Measurements from ENCODE around the gene PAPSS2. TPM values are rescaled to one million over a fixed set of nuclear protein-coding genes. Genes with fewer than 3 reads are reported as not detected.

The PAPSS2 gene
- total RNA-seq, 1 donor = 81.8 TPM

DNA sequence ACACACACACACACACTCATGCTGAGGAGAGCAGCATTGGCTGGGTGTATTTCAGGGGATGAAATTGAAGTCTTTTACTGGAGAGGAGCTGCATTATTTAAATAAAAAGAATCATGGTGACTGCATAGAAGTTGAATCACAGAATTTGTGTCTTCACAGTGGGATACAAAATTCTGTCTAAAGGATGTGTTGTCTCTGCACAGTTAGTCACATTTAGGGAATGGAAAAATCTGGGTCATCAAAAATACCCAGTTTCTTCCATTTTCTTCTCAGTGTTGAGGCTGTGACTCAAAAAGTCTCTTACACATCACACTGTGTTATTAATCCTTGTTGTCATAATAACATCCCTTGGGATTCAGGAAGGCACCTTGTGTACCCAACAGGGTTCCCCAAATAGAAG is 10.9 kb downstream of the PAPSS2 start:
- Histone ChIP-seq H3K4me1 (ENCODE audit: insufficient read depth, low read length) (peaks cover 18% of the 10 kb centered on the region), H3K36me3 (ENCODE audit: insufficient read depth, low read length) (peaks cover 17% of the 10 kb centered on the region), H3K4me2 (ENCODE audit: insufficient read depth, low read length) (no peak overlapping the region), H3K79me2 (ENCODE audit: insufficient read depth, low read length) (peaks cover 89% of the 10 kb centered on the region), H3K27ac (ENCODE audit: low read depth, low read length) (peak overlapping the region; percentile 38), H4K20me1 (ENCODE audit: insufficient read depth, low read length) (peaks cover 23% of the 10 kb centered on the region), H3K4me3 (ENCODE audit: insufficient read depth, low read length) (no peak overlapping the region), H2AFZ (ENCODE audit: low read length) (no peak overlapping the region), H3K27me3 (ENCODE audit: insufficient read depth, low read length) (no peaks in the 10 kb centered on the region), H3K9me3 (ENCODE audit: low read depth, low read length) (no peaks in the 10 kb centered on the region)
- TF ChIP-seq, protein P1, sequence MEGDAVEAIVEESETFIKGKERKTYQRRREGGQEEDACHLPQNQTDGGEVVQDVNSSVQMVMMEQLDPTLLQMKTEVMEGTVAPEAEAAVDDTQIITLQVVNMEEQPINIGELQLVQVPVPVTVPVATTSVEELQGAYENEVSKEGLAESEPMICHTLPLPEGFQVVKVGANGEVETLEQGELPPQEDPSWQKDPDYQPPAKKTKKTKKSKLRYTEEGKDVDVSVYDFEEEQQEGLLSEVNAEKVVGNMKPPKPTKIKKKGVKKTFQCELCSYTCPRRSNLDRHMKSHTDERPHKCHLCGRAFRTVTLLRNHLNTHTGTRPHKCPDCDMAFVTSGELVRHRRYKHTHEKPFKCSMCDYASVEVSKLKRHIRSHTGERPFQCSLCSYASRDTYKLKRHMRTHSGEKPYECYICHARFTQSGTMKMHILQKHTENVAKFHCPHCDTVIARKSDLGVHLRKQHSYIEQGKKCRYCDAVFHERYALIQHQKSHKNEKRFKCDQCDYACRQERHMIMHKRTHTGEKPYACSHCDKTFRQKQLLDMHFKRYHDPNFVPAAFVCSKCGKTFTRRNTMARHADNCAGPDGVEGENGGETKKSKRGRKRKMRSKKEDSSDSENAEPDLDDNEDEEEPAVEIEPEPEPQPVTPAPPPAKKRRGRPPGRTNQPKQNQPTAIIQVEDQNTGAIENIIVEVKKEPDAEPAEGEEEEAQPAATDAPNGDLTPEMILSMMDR (IDR thresholded peaks at IDR 0.05; ENCODE audit: extremely low read depth, low read depth, low read length) = no peak
- no peak for DNase-seq (ENCODE audit: insufficient read length, low spot score, missing footprints)

DNA sequence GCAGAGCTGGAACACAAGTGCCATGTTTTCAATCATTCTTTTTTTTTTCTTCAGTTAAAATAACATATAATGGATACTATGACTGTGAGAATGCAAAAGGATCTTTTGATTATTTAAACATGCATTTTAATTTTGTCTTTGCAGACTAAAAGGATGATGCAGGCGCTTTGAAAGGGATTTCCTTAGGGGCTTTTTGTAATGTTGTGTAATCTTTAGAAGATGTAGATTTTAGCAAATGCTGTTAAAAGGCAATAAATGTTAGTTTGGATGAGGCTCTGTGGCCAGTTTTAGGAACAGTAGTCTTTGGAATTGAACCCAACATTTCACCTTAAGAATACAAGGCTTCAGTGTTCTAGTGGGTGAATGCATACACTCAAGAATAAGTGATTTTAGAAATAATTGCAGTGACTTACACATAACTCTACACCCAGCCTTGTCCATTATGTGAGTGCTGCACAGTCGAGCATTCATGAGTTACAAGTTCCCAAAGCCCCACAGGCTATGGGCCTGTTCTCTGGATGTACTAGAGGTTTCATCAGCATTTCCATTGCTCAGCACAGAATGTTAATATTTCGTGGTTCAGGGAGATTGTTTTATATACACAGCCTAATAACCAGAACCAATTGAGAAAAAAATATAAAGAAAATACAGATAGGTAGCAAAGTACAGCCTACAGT is 11.6 kb downstream of the PAPSS2 start:
- peaks cover 25% of the 10 kb centered on the region for H3K4me1 ChIP-seq (ENCODE audit: insufficient read depth, low read length)
- H3K9me3 ChIP-seq (ENCODE audit: low read depth, low read length) = no peaks in the 10 kb centered on the region
- H3K27ac ChIP-seq (ENCODE audit: low read depth, low read length) = peak overlapping the region; percentile 25
- no peak overlapping the region for H3K4me3 ChIP-seq (ENCODE audit: insufficient read depth, low read length)
- DNase-seq (ENCODE audit: insufficient read length, low spot score, missing footprints) = no peak
- peaks cover 88% of the 10 kb centered on the region for H3K79me2 ChIP-seq (ENCODE audit: insufficient read depth, low read length)
- H3K36me3 ChIP-seq (ENCODE audit: insufficient read depth, low read length) = peaks cover 10% of the 10 kb centered on the region
- peaks cover 25% of the 10 kb centered on the region for H4K20me1 ChIP-seq (ENCODE audit: insufficient read depth, low read length)
- TF ChIP-seq, protein P1 (IDR thresholded peaks at IDR 0.05; ENCODE audit: extremely low read depth, low read depth, low read length) = no peak
- H3K27me3 ChIP-seq (ENCODE audit: insufficient read depth, low read length) = no peaks in the 10 kb centered on the region
- no peak overlapping the region for H2AFZ ChIP-seq (ENCODE audit: low read length)
- no peak overlapping the region for H3K4me2 ChIP-seq (ENCODE audit: insufficient read depth, low read length)

DNA sequence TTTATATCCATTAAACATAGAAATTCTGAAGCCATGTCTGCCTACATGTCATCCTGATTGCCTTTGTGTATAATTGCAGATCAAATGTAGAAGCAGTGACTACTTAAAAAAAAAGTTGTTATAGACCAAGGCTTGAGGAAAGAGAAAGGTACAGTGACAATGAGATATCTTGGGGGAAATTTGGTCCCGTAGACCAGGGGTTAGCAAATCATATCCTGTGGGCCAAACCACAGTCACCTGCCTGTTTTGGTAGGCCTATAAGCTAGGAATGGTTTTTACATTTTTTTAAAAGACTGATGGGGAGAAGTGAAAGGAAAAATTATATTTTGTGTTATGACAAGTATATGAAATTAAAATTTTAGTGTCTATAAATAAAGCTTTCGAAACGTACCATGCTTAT is 12.9 kb downstream of the PAPSS2 start:
- no peak overlapping the region for H2AFZ ChIP-seq (ENCODE audit: low read length)
- H3K27ac ChIP-seq (ENCODE audit: low read depth, low read length) = no peak overlapping the region
- H3K4me3 ChIP-seq (ENCODE audit: insufficient read depth, low read length) = no peak overlapping the region
- no peak for DNase-seq (ENCODE audit: insufficient read length, low spot score, missing footprints)
- TF ChIP-seq, protein P1 (IDR thresholded peaks at IDR 0.05; ENCODE audit: extremely low read depth, low read depth, low read length) = no peak
- no peaks in the 10 kb centered on the region for H3K9me3 ChIP-seq (ENCODE audit: low read depth, low read length)
- H3K36me3 ChIP-seq (ENCODE audit: insufficient read depth, low read length) = no peaks in the 10 kb centered on the region
- peaks cover 28% of the 10 kb centered on the region for H3K4me1 ChIP-seq (ENCODE audit: insufficient read depth, low read length)
- no peaks in the 10 kb centered on the region for H3K27me3 ChIP-seq (ENCODE audit: insufficient read depth, low read length)
- H3K79me2 ChIP-seq (ENCODE audit: insufficient read depth, low read length) = peaks cover 80% of the 10 kb centered on the region
- H3K4me2 ChIP-seq (ENCODE audit: insufficient read depth, low read length) = no peak overlapping the region
- H4K20me1 ChIP-seq (ENCODE audit: insufficient read depth, low read length) = peaks cover 18% of the 10 kb centered on the region

DNA sequence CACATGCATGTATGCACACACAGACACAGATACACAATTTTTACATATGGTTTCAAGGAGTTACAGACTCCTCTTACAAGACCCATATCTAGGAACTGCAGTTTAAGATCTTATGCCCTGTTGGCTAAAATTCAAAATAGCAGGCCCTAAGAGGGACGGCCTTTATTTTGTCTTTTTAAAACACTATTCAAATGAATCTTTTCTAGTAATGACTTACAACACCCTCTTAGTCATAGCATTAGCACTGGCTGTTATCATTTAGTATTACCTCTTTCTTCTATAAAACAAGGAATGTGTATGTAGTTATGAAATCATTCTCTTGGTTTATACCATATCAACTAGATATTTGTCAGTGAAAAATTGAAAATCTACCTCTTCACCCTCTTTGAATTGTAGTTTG is 15.3 kb downstream of the PAPSS2 start:
- peaks cover 72% of the 10 kb centered on the region for H3K79me2 ChIP-seq (ENCODE audit: insufficient read depth, low read length)
- peak; percentile 44 for DNase-seq (ENCODE audit: insufficient read length, low spot score, missing footprints)

More for the DNA sequence above, 15.3 kb downstream of the PAPSS2 start:
- Histone ChIP-seq H4K20me1 (ENCODE audit: insufficient read depth, low read length) (peaks cover 16% of the 10 kb centered on the region), H3K4me2 (ENCODE audit: insufficient read depth, low read length) (peak overlapping the region; percentile 19), H3K9me3 (ENCODE audit: low read depth, low read length) (no peaks in the 10 kb centered on the region), H3K4me1 (ENCODE audit: insufficient read depth, low read length) (peaks cover 21% of the 10 kb centered on the region), H2AFZ (ENCODE audit: low read length) (no peak overlapping the region), H3K4me3 (ENCODE audit: insufficient read depth, low read length) (no peak overlapping the region), H3K36me3 (ENCODE audit: insufficient read depth, low read length) (no peaks in the 10 kb centered on the region), H3K27me3 (ENCODE audit: insufficient read depth, low read length) (no peaks in the 10 kb centered on the region), H3K27ac (ENCODE audit: low read depth, low read length) (peak overlapping the region; percentile 68)
- TF ChIP-seq, protein P1 (IDR thresholded peaks at IDR 0.05; ENCODE audit: extremely low read depth, low read depth, low read length) = no peak
